NCI-H345 treated with DMSO at 0.1 percent for 48 hours (cell line): Measurements from ENCODE around the gene CAVIN2.

Experiments
- DNase-seq: peaks from one replicate; lab custom pipeline; 2025; ENCODE audit not compliant: unreplicated experiment; lab: John Stamatoyannopoulos, UW

Gene CAVIN2

DNA sequence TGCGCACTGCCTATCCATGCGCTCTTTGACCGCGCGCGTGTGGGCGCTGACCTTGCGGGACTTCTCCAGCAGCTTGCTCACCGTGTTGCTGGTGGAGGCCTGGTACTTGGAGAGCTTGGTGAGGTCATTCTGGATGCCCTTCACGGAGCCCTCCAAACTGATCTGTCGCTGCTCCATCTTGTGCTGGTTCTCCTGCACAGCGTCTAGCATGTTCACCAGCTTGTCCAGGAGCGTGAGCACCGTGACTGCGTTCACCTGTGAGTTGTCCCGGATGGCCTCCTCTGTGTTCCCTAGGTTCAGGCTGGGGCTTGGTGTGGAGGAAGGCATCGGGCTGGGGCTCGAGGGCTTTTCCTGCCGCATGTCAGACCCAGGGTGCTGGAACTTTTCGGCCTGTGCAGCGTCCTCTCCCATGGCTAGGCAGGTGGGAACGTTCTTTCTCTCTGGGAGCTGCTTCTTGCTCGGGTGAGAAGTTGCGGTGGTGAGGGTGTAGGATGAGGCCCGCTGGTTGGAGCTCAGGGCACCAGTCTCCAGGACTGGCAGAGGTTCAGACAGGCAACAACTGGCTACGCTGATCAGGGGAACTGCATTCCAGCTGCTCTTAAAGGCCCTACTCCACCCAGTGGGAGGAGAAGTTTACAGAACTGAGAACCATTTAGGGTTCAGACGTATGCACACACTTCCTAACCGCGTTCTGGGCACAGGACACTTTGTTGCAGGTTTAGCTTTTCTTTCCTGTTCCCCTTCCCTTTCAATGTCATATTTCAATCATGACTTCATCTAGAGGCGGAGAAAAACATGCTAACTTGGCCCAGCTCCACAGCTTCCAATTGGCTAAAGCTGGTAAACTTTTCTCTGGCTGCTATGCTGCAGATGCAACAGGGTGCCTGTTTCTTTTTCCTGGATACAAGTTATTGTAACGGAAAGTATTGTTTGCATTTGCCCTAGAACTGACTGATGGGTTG, at the start of gene CAVIN2:
Gene CAVIN2 (minus strand): TSS at position 574 of the 962 bp plus-strand sequence. CDS start 163 bp downstream, at position 411.
- no peak for DNase-seq

DNA sequence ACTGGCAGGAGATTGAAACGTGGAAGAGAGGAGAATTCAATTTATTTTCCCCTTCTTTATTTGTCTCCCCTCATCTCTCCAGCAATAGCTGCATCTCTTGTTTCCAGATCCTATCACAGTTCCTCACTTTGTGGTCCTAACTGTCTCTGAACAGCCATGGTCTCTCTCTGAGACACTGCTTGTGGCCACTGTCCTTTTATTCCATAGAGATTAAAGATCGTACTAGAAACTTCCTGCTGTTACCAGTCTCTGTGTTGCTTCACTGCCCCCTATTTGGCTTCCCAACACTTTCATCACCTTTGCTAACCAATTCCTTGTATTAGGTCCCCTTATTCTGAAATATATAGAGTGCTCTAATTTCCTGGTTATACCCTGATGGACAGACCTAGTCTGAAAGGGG, 48.9 kb upstream of the CAVIN2 start:
- DNase-seq: no peak

- no peak for DNase-seq
Measured at GRCh38 chr2:191895195-191895594, 48.3 kb upstream of the CAVIN2 start.

- no peak for DNase-seq
Measured at GRCh38 chr2:191894681-191895147, 47.8 kb upstream of the CAVIN2 start.

DNA sequence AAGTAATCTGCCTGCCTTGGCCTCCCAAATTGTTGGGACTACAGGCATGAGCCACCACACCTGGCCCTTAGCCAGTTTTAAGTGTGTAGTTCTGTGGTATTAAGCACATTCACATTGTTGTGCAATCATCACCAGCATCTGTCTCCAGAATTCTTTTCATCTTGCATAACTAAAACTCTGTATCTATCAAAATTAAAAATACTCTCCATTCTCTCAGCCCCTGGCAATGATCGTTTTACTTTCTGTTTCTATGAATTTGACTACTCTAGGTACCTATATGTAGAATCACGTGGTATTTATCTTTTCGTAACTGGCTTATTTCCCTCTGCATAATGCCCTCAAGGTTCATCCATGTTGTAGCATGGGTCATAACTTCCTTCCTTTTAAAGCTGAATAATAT, 45.5 kb upstream of the CAVIN2 start:
- no peak for DNase-seq

GRCh38 chr2:191891656-191892055, 44.8 kb upstream of the CAVIN2 start:
- DNase-seq: no peak

DNA sequence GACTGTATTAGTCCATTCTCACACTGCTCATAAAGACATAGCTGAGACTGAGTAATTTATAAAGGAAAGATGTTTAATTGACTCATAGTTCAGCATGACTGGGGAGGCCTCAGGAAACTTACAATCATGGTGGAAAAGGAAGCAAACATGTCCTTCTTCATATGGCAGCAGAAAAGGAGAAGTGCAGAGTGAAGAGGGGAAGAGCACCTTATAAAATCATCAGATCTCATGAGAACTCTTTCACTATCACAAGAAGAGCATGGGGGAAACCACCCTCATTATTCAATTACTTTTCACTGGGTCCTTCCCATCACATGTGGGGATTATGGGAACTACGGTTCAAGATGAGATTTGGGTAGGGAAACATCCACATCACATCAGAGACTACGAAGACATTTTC, 43.0 kb upstream of the CAVIN2 start:
- DNase-seq: no peak

DNA sequence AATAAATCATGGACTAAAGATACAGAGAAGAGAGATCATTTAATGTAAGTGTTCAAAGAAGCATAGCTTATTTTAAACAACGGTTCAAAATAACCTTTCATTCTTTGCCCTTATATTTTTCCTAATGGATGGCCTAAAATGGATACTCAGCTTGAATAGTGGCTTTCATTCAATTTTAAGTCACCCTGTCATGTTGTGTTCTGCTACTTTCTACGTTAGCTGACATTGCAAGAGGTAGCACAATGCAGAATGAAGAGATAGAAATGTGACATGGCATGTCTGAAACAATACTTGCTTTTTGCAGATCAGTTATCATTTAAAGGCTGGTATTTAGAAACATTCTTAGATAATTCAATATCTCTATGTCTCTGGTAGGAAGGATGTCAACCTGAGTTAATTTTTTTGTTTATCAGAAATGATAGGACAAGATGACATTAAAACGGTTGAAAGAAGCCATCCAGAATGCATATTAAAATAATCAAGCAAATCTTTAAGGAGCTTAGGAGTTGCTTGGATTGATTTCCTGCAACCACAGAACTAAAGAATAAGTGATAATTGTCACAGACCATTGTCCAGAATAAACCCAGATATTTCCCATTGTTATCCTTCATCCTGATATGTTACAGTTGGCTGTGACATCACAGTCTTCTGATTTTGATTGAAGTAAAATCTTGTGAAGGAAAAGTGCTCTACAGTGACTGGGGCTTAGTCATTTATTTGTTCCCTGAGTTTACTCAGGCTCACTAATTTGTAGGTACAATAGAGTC, 41.7 kb upstream of the CAVIN2 start:
- no peak for DNase-seq

GRCh38 chr2:191885650-191886049, 38.8 kb upstream of the CAVIN2 start:
- DNase-seq: no peak

GRCh38 chr2:191885098-191885497, 38.2 kb upstream of the CAVIN2 start:
- no peak for DNase-seq

- DNase-seq: no peak
Measured at GRCh38 chr2:191881982-191882816, 35.3 kb upstream of the CAVIN2 start.

- no peak for DNase-seq
Measured at GRCh38 chr2:191878548-191879279, 31.8 kb upstream of the CAVIN2 start.

GRCh38 chr2:191877875-191878274, 31.0 kb upstream of the CAVIN2 start:
- DNase-seq: no peak

DNA sequence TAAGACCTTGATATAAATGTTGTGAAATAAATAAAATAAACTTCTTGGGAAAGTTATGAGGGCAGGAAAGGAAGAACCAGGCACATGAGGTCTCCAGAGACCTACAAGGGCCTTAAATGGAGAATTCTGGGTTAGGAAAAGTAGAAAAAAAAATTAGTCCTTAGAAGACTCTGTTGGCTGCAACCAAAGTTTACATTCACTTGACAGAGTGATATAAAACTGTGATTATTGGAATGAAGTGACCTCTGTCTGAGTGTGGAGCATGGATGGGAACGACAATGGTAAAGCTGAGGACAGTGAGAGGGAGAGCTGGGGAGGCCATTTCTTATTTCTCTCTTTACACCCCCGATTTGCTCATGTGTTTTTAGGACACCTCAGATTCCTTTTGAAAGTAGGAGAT, 29.0 kb upstream of the CAVIN2 start:
- DNase-seq: no peak

- DNase-seq: no peak
Measured at GRCh38 chr2:191870744-191871143, 23.9 kb upstream of the CAVIN2 start.

DNA sequence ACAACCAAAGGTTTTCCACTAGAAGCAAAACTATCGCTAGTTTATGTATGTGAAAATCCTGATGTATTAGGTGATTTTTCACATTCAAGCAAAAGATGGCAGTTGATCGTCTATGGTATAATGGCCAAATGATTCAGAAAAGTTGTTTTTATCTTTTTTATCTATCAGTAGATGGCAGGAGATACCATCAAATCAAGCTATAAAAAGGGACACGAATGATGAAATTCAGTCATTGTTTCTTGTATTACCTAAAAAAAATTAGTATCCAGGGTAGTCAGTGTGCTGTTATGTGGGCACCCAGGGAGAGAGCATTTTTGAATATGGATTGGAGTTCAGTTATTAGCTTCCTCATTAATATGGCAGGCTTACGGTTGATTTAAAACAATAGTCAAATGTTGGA, 22.9 kb upstream of the CAVIN2 start:
- DNase-seq: no peak

DNA sequence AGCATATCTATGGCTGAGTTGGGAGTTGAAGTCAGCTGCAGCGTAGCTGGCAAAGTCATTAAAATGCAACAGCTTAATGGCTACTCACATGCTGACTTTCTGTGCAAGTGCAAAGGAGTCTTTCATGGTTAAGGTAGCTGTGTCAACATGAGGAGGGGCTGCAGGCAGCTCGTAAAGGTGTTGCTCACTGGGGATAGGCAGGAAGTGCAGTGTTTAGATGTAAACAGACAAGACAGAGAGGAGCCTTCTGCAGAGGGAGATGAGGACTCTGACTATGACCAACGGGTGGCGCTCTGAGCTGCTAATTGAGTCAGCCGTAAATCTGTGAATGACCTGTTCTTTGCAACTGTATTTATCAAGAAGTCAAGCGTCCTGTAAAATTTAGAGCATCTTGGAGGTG, 22.3 kb upstream of the CAVIN2 start:
- peak; percentile 94 for DNase-seq

GRCh38 chr2:191867507-191867847, 20.6 kb upstream of the CAVIN2 start:
- DNase-seq: no peak

- no peak for DNase-seq
Measured at GRCh38 chr2:191866675-191867506, 20.0 kb upstream of the CAVIN2 start.

- no peak for DNase-seq
Measured at GRCh38 chr2:191866195-191866594, 19.3 kb upstream of the CAVIN2 start.
